ENCODE measurements around the gene SLC38A10. TPM values are rescaled to one million over a fixed set of nuclear protein-coding genes. Genes with fewer than 3 reads are reported as not detected.
A peak's percentile ranks its signal among the peaks of the same experiment; 100 is the strongest.
"Not testable (repeated sequence)": the region's sequence is repeated elsewhere in the genome, so short reads cannot be mapped to it uniquely, and the experiment has no call there.

SLC38A10 gene
- total RNA-seq, 2 experiments from 2014 or later = 56.0 to 147 TPM

GRCh38 chr17:81309859-81310839 is 15.0 kb upstream of the SLC38A10 start:
- POLR2A ChIA-PET = no interaction called here
- no peaks in the 10 kb centered on the region for H3K36me3 ChIP-seq (ENCODE audit: insufficient read depth, low read length)
- H3K9me2 ChIP-seq (ENCODE audit: insufficient read depth, low read length) = no peaks in the 10 kb centered on the region
- no peaks in the 10 kb centered on the region for H3K79me2 ChIP-seq (ENCODE audit: insufficient read depth, low read depth, low read length)
- CTCF ChIA-PET (ENCODE audit: unreplicated experiment) = no interaction called here
- H2AFZ ChIP-seq (ENCODE audit: low read length) = no peak overlapping the region
- no peaks in the 10 kb centered on the region for H3K9me3 ChIP-seq (ENCODE audit: low read length)
- TF ChIP-seq CTCF (conservative IDR thresholded peaks at IDR 0.05; ENCODE audit: low read length) (no peak), EZH2phosphoT487 (IDR thresholded peaks at IDR 0.05; ENCODE audit: borderline replicate concordance, low read depth, low read length) (no peak)
- no peak overlapping the region for H3K4me3 ChIP-seq (ENCODE audit: low read depth, low read length, poor library complexity, severe bottlenecking)
- no TSS peak for BruUV-seq (replicated peaks)
- H4K20me1 ChIP-seq (ENCODE audit: insufficient read depth, low read length) = no peaks in the 10 kb centered on the region
- no peaks in the 10 kb centered on the region for H3K4me1 ChIP-seq (ENCODE audit: insufficient read depth, low read length, poor library complexity, severe bottlenecking)
- intact Hi-C loops (cut with micrococcal nuclease; ENCODE audit: unreplicated experiment) = no loop called here
- H3K4me2 ChIP-seq (ENCODE audit: low read length) = no peak overlapping the region
- H3K27ac ChIP-seq (ENCODE audit: low read depth, low read length, poor library complexity, severe bottlenecking) = no peak overlapping the region
- no peak for DNase-seq (ENCODE audit: low spot score)

- no peaks in the 10 kb centered on the region for H3K9me3 ChIP-seq (ENCODE audit: low read length)
- no peak overlapping the region for H3K4me3 ChIP-seq (ENCODE audit: low read depth, low read length, poor library complexity, severe bottlenecking)
- ChIA-PET CTCF (ENCODE audit: unreplicated experiment) (no interaction called here), POLR2A (interaction anchor here (0.7 kb wide), 1 partner anchor 606 kb away, joined by 4 read pairs; no protein-coding TSS in a partner anchor)
- TF ChIP-seq CTCF (conservative IDR thresholded peaks at IDR 0.05; ENCODE audit: low read length) (peak; percentile 41), EZH2phosphoT487 (IDR thresholded peaks at IDR 0.05; ENCODE audit: borderline replicate concordance, low read depth, low read length) (no peak)
- no peaks in the 10 kb centered on the region for H3K36me3 ChIP-seq (ENCODE audit: insufficient read depth, low read length)
- no peak overlapping the region for H3K27ac ChIP-seq (ENCODE audit: low read depth, low read length, poor library complexity, severe bottlenecking)
- intact Hi-C loops (cut with micrococcal nuclease; ENCODE audit: unreplicated experiment) = no loop called here
- no peaks in the 10 kb centered on the region for H3K4me1 ChIP-seq (ENCODE audit: insufficient read depth, low read length, poor library complexity, severe bottlenecking)
- no peak overlapping the region for H2AFZ ChIP-seq (ENCODE audit: low read length)
- no peaks in the 10 kb centered on the region for H3K79me2 ChIP-seq (ENCODE audit: insufficient read depth, low read depth, low read length)
- no TSS peak for BruUV-seq (replicated peaks)
- no peaks in the 10 kb centered on the region for H4K20me1 ChIP-seq (ENCODE audit: insufficient read depth, low read length)
- H3K4me2 ChIP-seq (ENCODE audit: low read length) = no peak overlapping the region
- no peaks in the 10 kb centered on the region for H3K9me2 ChIP-seq (ENCODE audit: insufficient read depth, low read length)
- no peak for DNase-seq (ENCODE audit: low spot score)
Measured at GRCh38 chr17:81309140-81309858, 14.2 kb upstream of the SLC38A10 start.

GRCh38 chr17:81308784-81309139 is 13.7 kb upstream of the SLC38A10 start:
- H3K9me3 ChIP-seq (ENCODE audit: low read length); CTCF ChIA-PET (ENCODE audit: unreplicated experiment); H3K4me1 ChIP-seq (ENCODE audit: insufficient read depth, low read length, poor library complexity, severe bottlenecking); H3K36me3 ChIP-seq (ENCODE audit: insufficient read depth, low read length); H3K79me2 ChIP-seq (ENCODE audit: insufficient read depth, low read depth, low read length); H3K4me3 ChIP-seq (ENCODE audit: low read depth, low read length, poor library complexity, severe bottlenecking); H3K4me2 ChIP-seq (ENCODE audit: low read length); H3K27ac ChIP-seq (ENCODE audit: low read depth, low read length, poor library complexity, severe bottlenecking); H2AFZ ChIP-seq (ENCODE audit: low read length); DNase-seq (ENCODE audit: low spot score); intact Hi-C loops (cut with micrococcal nuclease; ENCODE audit: unreplicated experiment); H3K9me2 ChIP-seq (ENCODE audit: insufficient read depth, low read length); BruUV-seq (replicated peaks); H4K20me1 ChIP-seq (ENCODE audit: insufficient read depth, low read length): not testable (repeated sequence)
- POLR2A ChIA-PET = interaction anchor here (0.7 kb wide), 1 partner anchor 605 kb away, joined by 4 read pairs; no protein-coding TSS in a partner anchor

All from OCI-LY7 (cell line).